ENCODE results near the gene RAB4A. TPM values are rescaled to one million over a fixed set of nuclear protein-coding genes. Genes with fewer than 3 reads are reported as not detected.

RAB4A gene
- total and polyA plus RNA-seq, 2 of the 8 experiments (the other 6 are each of a cell fraction or from before 2014, with no cell fraction given): 13.3 to 68.8 TPM

- H3K18ac ChIP-seq (ENCODE audit: extremely low read depth, low read length): no peak overlapping the region
- no peak overlapping the region for H4K8ac ChIP-seq (ENCODE audit: extremely low read depth, insufficient read depth, low read length)
- FAIRE-seq (no peak), DNase-seq (ENCODE audit: low read depth in 1 of 2, low spot score in 2 of 2) (no peak)
- no peak overlapping the region for H3K23ac ChIP-seq (ENCODE audit: insufficient read length)
- no peaks in the 10 kb centered on the region for H3K79me1 ChIP-seq (ENCODE audit: low read depth, low read length)
- no peaks in the 10 kb centered on the region for H3K79me2 ChIP-seq (ENCODE audit: control insufficient read depth in 1 of 2, insufficient read depth in 2 of 2, low read length in 2 of 2)
- no peak overlapping the region for H3K9ac ChIP-seq (replicated peaks in 1 of 4; ENCODE audit: extremely low read depth in 1 of 4, low read depth in 3 of 4, low read length in 3 of 4)
- H3K4me2 ChIP-seq (ENCODE audit: insufficient read depth in 1 of 2, low read depth in 2 of 2, low read length in 2 of 2): no peak overlapping the region
- peaks cover 0 to 2% (median 0%) of the 10 kb centered on the region in 4 experiments; a peak in 1 of 7 replicates for H3K4me1 ChIP-seq (replicated peaks in 1 of 4; ENCODE audit: control insufficient read depth in 3 of 4, insufficient read depth in 4 of 4, low read length in 3 of 4)
- H2AK5ac ChIP-seq (ENCODE audit: low read depth, low read length): no peak overlapping the region
- no peak overlapping the region for H3K14ac ChIP-seq (ENCODE audit: insufficient read length)
- H2BK15ac ChIP-seq (ENCODE audit: low read length): no peak overlapping the region
- H3K36me3 ChIP-seq (ENCODE audit: control insufficient read depth in 2 of 4, insufficient read depth in 4 of 4, low read length in 3 of 4): no peaks in the 10 kb centered on the region
- no peaks in the 10 kb centered on the region for H4K20me1 ChIP-seq (replicated peaks in 1 of 2; ENCODE audit: control insufficient read depth in 1 of 2, insufficient read depth in 2 of 2, low read length in 2 of 2)
- H3K27me3 ChIP-seq (replicated peaks in 1 of 4; ENCODE audit: control insufficient read depth in 3 of 4, extremely low read depth in 1 of 4, insufficient read depth in 3 of 4, low read length in 3 of 4): no peaks in the 10 kb centered on the region
- H3K27ac ChIP-seq (ENCODE audit: low read depth, low read length): no peak overlapping the region
- H2BK120ac ChIP-seq (replicated peaks; ENCODE audit: low read depth, low read length): no peak overlapping the region
- no peak for TF ChIP-seq EP300 (IDR thresholded peaks at IDR 0.05; ENCODE audit: borderline replicate concordance in 1 of 2, low read depth in 2 of 2, low read length in 2 of 2)
- H3K23me2 ChIP-seq (ENCODE audit: low read depth, low read length): no peaks in the 10 kb centered on the region
- ChIA-PET CTCF (ENCODE audit: partially characterized antibody) (interaction anchor here (1.3 to 1.5 kb wide), 3 partner anchors 13 to 541 kb away, joined by 3 to 7 read pairs (median 3); no protein-coding TSS in a partner anchor), POLR2A (ENCODE audit: partially characterized antibody) (interaction anchor here (1.0 to 2.2 kb wide), 2 partner anchors 13 to 70 kb away, joined by 3 to 8 read pairs; no protein-coding TSS in a partner anchor)
- H4K5ac ChIP-seq (ENCODE audit: insufficient read length, low read depth, low read length): no peak overlapping the region
- no peak overlapping the region for H4K91ac ChIP-seq (replicated peaks; ENCODE audit: insufficient read length, low read length)
- H2AFZ ChIP-seq (ENCODE audit: low read length): no peak overlapping the region
- 0 out of 4 replicates have a peak, but pooled peaks cover 0 to 3% of the 10 kb centered on the region in 2 experiments for H3K9me3 ChIP-seq (ENCODE audit: insufficient read depth in 2 of 2, low read depth in 1 of 2, low read length in 1 of 2)
- no peak overlapping the region for H2BK12ac ChIP-seq (ENCODE audit: low read depth, low read length)
- H2BK5ac ChIP-seq (ENCODE audit: low read depth, low read length): no peak overlapping the region
- no peak overlapping the region for H2BK20ac ChIP-seq (ENCODE audit: low read length)
- 86 to 100% methylated on average over 1 to 4 of the region's 4 CpGs for WGBS, 2 experiments (ENCODE audit: extremely low coverage in 1 of 2, insufficient coverage in 1 of 2, insufficient read length in 1 of 2, insufficient replicate concordance in 2 of 2, low coverage in 1 of 2, low lambda C conversion rate in 2 of 2, missing lambda C conversion rate in 1 of 2)
- H3K56ac ChIP-seq (replicated peaks; ENCODE audit: insufficient read length, low read depth, low read length): no peak overlapping the region
- H3K4me3 ChIP-seq (ENCODE audit: extremely low read depth in 1 of 4, insufficient read depth in 2 of 4, low read depth in 3 of 4, low read length in 4 of 4): no peak overlapping the region
- H3K4ac ChIP-seq (replicated peaks; ENCODE audit: insufficient read length, low read depth, low read length): no peak overlapping the region
Measured at GRCh38 chr1:229243638-229244037, 27.3 kb upstream of the RAB4A start.
